GM18909 (cell line): Measurements from ENCODE around the gene PDZD8.
A peak's percentile ranks its signal among the peaks of the same experiment; 100 is the strongest.

Experiments used
- ATAC-seq: cut with Tn5 transposase; IDR thresholded peaks from one replicate; pipeline ENCODE4 v1.9.1; 2021; ENCODE audit warnings: mild to moderate bottlenecking; ENCODE audit not compliant: unreplicated experiment, poor library complexity

PDZD8 gene

GRCh38 chr10:117261501-117261900 is 113.7 kb downstream of the PDZD8 start:
- no peak for ATAC-seq

GRCh38 chr10:117260084-117260483 is 115.2 kb downstream of the PDZD8 start:
- ATAC-seq = no peak

DNA sequence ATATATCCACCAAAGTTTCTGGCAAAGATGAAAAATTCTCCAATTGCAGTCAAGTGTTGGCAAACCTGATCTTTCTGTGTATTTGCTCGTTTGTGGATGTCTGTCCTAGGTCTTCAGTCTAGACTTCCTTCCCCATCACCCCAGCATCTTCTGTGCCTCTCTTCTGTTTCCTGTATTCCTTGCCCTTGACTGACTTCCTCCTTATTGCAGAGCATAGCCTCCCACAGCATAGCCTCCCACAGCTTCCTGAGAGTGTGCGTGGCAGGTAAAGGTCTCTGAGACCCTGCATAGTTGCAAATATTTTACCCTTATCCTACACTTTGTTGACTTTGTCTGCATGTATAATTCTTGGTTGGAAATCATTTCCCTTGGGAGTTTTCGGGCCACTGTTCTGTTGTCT is 116.0 kb downstream of the PDZD8 start:
- no peak for ATAC-seq

DNA sequence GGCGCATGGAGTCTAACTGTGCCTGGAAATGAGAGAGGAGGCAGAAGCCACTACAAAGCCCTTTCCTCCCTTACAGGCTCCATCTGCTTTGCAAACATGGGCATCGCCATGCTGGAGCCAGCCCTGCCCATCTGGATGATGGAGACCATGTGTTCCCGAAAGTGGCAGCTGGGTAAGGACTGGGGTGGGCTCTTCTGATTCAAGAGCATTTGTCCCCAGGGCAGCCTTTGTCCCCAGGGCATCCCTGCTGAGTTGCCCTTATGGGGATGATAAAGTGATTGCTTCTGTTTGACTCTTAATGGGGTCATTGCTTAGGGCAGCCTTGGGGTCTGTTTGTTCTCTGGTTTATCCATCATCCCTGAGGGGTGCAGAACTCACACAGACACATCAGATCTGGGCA is 117.5 kb downstream of the PDZD8 start:
- no peak for ATAC-seq

- no peak for ATAC-seq
These were observed 118.3 kb downstream of the PDZD8 start for GRCh38 chr10:117256910-117257309.

DNA sequence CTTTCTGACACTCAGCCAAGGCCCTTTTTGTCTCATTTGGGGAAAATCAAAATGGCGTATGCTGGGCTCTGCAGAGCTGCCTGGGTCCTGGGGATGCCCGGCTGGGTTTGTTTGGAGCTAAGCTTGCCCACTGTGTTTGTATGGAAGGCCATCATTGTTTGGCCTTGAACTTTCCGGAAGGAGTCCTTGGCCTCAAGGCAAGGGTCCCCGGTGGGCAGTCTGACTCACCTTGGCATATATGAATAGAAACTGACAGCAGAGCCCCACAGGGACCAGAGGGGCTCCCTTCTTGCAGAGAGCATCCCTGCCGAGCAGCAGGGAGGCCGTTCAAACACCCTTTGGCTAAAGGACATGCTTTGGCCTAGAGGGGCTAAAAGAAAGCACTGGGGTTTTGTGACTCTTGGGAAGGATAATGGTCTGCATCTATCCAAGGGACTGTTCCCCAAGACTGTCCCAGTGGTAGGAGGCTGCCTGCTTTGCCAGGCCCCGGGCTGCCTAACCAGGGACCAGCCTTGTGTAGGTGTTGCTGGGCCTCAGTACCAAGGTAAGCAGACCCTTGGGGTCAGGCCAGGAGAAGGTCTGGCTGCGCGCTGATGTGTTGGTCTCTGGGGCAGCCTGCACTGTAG is 119.3 kb downstream of the PDZD8 start:
- no peak for ATAC-seq

- ATAC-seq = no peak
These were observed 120.2 kb downstream of the PDZD8 start for GRCh38 chr10:117254774-117255735.

DNA sequence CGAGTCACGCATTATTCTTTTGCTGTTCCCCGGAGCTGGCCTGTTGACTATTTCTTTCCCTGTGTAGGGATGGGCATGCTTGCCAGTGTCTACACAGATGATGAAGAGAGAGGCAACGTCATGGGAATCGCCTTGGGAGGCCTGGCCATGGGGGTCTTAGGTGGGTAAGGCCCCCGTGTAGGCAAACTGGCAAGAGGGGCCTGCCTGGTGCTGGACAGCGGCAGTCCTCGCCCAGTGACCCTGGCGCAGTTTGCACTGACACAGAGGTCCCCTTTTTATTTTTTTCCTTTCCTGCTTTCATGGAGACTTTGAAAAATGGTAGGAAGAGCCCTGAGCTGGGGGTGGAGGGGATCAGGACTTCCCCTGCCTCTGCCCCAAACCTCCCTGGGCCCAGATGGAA is 120.9 kb downstream of the PDZD8 start:
- no peak for ATAC-seq

DNA sequence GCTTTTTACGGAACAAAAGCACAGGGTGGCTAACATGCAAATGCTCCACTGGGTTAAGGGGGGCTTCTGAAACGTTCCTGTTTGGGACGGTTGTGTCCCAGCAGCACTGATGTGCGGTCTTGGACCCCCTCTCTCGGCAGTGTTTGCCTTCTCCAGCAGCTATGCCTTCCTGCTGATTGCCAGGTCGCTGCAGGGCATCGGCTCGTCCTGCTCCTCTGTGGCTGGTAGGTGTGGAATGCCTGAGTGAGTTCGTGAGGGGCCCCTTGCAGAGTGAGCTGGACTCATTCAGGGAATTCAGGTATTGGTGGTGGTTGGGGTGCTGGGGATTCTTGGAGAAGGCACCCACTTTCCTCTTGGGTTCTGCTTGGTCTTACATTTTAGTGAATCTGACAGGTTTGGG is 121.3 kb downstream of the PDZD8 start:
- ATAC-seq = no peak

DNA sequence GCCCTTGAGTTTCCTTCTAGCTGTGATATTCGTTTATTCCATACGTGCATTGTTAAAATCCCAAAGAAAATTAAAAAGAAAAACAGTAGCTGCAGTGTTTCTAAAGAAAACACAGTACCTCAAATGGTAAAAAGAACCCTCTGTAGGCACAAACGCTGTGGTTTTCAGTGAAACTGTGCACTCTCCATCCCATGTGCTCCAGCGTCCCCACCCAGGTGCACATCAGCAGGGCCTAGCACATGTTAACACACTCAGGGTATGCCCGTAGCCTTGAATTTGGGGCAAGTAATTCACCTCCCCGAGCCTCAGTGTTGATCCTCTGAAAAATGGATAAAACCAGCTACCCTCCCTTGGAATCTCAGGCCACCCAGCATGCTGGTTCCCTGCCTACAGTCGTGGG is 124.8 kb downstream of the PDZD8 start:
- ATAC-seq = no peak

GRCh38 chr10:117249493-117250093 is 125.6 kb downstream of the PDZD8 start:
- peak; percentile 91 for ATAC-seq

DNA sequence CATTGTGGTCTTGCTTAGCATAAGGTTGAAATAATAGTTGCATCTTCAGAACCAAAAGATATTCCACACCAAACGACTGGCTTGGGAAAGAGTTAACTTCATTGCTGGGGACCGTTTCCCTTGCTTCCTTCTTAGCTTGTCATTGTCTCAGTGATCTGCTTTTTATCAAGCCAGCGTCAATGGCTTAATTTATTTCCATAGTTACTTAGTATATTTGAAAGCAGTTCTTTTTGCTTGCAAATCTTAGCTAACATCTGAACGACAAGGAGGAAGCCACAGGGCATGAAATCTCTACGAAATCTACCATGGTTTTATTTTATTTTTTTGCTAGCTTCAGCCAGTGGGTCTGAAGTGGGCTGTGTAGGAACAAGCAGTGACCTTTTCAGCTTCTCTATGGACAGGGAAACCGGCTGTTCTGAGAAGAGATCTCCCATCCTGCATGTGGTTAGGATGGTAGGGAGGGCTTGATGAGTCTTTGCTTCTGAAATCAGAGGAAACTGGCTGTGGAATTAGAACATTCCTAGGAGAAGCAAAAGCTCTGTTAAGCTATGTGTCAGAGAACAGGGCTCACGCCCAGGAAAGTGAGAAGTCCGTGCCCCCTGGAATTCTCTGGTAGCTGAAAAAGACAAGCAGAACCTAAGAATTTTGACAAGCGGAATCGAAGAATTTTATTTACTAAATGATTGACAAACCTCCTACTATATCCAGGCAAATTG is 126.3 kb downstream of the PDZD8 start:
- no peak for ATAC-seq

- ATAC-seq = no peak
These were observed 128.1 kb downstream of the PDZD8 start for GRCh38 chr10:117246997-117247671.

DNA sequence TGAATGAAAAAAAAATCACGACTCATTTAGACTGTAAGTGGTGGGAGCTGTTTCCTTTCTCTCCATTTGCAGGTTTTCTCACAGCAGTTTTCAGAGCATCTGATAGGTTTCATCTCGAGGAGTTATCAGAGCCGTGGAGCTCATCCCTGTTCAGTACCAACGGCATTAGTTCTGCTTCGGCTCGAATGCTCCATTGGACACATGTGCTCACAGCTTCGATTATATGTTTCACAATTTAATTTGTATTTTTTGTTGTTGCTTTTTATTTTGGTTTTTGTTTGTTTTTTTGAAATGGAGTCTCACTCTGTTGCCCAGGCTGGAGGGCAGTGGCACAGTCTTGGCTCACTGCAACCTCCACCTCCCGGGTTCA is 132.8 kb downstream of the PDZD8 start:
- no peak for ATAC-seq

DNA sequence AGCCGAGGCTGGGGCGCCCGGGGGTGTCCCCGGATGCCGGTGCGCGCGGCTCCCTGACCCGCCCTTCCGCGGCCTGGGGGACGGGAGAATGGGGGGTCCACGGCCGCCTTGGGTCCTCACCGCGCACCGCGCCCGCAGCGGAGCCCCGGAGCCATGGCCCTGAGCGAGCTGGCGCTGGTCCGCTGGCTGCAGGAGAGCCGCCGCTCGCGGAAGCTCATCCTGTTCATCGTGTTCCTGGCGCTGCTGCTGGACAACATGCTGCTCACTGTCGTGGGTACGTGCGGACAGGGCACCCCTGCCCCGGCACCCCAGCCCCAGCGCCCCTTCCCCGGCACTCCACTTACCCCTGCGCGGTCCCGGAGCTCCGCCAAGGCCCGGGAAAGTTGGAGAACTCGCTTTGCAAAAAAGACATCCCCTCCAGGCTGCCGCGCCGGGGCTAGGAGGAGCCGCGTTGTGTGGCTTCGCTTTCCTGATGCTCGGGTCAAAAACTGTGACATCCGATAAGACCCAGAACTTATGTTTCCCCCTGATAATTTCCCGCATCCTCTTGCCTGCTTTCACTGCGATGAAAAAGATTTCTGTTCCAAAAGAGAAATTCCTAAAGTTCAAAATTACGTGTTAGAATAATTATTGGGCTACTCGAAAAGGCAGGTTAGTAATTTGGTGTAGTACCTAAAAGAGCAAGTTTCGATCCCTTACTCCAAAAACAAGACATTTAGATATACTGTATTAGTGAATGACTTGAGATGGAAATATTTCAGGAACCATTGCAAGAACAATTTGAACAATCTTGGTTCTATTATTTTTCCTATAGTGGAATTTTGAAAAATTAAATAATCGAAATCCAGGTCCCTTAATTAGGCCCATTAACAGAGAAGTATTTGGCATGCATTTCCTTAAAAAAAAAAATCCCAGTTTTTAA is 133.4 kb downstream of the PDZD8 start:
- ATAC-seq = no peak

DNA sequence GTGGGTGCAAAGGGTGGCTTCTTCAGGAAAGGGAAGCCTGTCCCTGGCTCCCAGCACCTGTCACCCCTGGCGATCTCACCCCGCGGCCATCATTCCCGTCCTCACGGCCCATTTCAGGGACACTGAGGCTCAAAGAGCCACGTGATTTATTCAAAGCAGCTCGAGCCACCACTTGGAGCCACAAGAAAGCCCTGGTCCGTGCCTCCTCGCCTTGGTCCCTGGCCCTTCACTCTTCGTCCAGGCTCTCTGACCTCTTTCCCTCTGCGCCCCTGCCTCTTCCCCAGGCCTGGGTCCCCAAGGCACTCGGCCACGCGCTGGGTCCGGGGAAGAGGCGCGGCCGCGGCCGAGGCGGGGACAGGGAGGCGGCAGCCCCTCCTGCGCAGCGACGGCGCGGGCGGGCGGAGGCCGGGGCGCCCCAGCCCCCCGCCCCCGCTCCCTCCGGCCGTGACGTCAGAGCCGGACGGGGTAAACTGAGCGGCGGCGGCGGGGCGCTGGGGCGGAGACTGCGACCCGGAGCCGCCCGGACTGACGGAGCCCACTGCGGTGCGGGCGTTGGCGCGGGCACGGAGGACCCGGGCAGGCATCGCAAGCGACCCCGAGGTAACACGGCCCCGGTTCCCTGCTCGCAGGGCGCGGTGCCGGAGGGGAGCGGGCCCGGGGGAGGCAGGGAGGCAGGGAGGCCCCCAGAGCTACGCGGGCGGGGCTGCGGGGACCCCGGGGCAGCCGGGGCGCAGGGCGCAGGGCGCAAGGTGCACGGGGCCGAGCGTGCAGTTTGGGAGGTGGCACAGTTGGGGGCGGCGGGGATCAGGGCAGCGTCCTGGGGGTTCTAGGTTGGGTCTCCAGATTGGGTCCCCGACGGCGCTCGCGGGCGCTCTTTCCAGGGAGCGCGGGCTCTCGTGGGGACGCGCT is 134.4 kb downstream of the PDZD8 start, which contains the start of gene SLC18A2:
TSS of gene SLC18A2 (plus strand) at position 494 of the 909 bp plus-strand sequence. CDS start 580 bp downstream, outside the sequence.
- no peak for ATAC-seq

- ATAC-seq = no peak
These were observed 135.3 kb downstream of the PDZD8 start for GRCh38 chr10:117239721-117240620.
